GM21526 (cell line): ENCODE results near the gene KAT14.
"Not testable (repeated sequence)": the region's sequence is repeated elsewhere in the genome, so short reads cannot be mapped to it uniquely, and the experiment has no call there.

Experiments
- ATAC-seq: cut with Tn5 transposase; IDR thresholded peaks from one replicate; pipeline ENCODE4 v1.9.1; 2021; ENCODE audit warnings: moderate library complexity; ENCODE audit not compliant: unreplicated experiment, low FRiP score

Gene KAT14

DNA sequence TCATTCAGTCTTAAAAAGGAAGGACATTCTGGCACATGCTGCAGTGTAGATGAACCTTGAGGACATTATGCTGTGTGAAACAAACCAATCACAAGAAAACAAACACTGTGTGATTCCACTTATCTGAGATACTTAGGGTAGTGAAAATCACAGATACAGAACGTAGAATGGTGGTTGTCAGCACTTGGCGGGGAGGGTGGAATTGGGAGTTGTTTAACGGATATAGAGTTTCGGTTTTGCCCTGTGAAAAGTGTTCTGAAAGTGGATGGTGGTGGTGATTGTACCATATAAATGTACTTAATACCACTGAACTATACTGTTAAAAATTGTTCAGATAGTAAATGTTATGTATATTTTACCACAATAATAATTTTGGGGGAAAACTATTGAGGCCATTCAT is 18.4 kb downstream of the KAT14 start:
- no peak for ATAC-seq

DNA sequence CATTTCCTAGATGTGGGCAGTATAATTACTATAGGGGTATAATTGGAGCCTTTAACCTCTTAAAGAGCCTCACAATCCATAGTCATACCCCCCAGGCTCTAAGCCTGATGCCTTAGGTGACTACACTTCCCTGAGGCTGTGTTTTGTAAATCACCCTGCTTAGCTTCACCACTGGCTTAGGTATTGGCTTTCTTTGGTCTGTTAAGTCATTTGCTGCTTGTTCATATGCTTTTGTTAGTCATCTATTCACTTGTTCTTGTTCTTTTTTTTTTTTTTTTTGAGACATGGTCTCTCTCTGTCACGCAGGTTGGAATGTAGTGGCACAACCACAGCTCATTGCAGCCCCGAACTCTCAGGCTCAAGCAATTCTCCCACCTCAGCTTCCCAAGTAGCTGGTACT is 26.7 kb downstream of the KAT14 start:
- ATAC-seq: no peak

DNA sequence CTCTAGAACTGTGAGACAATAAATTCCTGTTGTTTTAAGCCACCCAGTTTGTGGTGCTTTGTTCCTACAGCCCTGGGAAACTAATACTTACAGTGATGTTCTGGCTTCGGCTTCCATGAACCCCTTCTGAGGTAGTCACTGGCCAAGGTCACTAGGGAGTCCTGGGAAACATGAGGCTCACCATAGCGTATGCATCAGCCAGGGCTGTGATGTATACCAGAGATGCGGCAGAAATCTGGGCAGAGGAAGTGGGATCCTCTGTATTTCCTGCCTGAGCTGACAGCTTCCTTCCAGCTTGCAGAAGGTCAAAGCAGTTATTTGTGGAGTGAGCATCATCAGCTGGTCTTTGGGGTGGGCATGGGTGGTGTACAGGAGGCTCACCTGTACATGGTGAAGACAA is 27.9 kb downstream of the KAT14 start:
- ATAC-seq: no peak

DNA sequence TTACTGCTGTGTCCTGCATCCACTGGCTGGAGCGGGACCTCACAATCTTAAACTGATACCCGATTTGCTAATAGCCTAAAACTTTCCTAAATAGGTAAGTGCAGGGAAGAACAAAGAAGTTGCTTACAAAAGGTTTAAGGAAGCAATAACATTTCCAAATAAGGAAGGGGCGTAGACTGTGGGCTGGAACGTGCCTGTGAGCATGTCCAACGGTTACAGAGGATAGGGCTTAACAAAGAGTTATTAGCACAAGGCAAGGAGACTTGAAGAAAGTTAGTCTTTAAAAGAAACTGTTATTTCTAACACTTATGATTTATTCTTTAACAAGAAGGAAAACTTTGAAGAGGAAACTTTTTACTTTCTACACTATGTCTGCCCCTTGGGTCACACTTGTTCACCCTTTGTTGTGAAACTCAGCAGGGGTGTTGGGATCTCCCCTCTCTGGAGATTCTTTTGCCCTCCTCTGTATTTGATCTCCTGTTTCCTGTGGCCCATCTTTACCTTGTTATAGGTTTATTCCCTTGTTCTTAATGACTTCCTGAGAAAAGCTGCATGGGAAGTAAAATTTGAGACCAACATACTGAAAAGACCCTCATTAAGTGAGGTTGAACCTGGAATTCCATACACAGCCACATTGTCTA is 28.7 kb downstream of the KAT14 start:
- no peak for ATAC-seq

DNA sequence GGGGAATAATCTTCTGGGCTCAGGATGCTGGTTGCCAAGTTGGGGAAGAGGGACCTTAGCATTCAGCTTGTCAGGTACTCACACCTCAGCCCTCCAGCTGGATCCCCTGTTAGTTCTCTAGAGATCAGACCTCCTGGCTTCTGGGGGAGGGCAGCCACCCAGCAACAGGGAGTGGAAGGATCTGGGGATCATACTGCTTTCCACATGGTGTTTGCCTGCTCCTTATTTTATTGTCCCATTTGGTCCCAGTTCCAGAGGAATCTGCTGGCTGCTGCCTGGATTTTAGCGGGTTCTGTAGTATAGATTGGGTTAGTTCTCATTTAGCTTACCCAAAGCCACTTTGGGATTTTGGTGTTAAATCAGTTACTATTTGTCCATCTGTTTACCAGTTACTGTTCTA is 29.3 kb downstream of the KAT14 start:
- no peak for ATAC-seq

DNA sequence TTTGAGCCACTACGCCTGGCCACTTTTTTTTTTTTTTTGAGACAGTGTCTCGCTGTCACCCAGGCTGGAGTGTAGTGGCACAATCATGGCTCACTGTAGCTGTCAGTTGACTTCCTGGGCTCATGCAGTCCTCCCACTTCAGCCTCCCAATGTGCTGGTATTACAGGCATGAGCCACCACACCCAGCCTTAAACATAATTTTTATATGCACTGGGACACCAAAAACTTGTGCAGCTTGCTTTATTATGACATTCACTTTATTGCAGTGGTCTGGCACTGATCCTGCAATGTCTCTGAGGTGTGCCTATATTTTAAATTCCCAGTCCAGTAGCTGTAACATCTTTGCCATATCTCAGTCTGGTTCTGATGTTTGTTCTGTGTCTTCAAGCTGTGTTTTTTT is 34.7 kb downstream of the KAT14 start:
- ATAC-seq: no peak

DNA sequence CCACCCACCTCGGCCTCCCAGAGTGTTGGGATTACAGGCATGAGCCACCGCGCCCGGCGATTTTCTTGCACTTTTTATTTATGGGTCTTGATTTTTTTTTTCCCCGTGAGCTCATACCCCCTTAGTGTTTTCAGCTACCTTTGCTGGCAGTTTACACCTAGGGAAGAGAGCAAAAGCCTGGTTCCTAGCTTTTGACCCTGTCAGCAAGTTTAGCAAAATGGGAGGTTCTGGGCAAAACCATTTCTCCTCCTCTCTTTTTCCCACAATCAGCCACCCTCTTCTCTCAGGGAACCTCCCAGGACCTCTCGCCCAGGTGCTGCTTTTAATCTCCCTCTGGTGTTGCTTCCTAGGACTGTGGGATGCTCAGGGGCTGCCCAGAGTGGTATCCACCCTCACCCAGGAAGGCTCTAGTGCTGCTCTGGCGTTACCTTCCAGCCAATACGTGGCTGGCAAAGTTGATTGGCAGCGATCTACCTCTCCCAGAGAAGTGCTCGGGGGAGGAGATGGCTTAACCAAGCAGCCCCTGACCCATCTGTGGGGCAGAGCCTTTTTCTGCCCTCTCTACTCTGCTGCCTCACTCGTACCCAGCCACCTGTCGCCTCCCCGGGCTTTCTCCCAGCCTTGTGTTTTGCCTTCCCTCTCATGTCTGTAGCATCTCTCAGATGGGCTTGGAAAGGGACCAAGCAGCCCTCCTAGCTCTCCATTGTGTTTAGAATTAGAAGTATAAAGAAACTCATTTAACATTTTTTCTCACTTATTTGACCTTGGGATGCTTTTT is 37.4 kb downstream of the KAT14 start:
- ATAC-seq: no peak

GRCh38 chr20:18176318-18176785 is 38.7 kb downstream of the KAT14 start:
- ATAC-seq: no peak

DNA sequence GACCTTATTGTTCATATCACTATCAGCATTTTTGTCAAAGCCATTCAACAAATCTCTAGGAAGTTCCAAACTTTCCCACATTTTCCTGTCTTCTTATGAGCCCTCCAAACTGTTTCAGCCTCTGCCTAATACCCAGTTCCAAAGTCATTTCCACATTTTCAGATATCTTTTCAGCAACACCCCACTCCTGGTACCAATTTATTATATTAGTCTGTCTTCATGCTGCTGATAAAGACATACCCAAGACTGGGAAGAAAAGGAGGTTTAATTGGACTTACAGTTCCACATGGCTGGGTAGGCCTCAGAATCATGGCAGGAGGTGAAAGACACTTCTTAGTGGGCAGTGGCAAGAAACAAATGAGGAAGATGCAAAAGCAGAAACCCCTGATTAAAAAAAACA is 42.7 kb downstream of the KAT14 start:
- ATAC-seq: not testable (repeated sequence)

- ATAC-seq: no peak
Measured at GRCh38 chr20:18180815-18181214, 43.2 kb downstream of the KAT14 start.

DNA sequence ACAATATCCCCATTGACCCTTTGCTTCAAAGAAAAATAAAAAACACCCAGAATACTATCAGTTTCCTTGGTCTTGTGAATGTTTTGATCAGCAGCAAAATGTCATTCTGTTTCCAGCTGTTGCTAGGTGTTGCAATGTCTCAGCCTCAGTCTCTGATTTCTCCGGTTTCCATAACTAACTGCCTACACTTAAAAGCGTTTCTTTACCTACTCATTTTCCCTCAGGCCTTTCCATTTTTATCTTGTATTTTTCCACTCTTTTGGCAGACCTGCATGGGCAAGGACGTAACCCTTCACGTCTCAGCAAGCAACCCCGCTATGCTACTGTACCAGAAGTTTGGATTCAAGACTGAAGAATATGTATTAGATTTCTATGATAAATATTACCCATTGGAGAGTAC is 49.4 kb downstream of the KAT14 start:
- ATAC-seq: no peak

- ATAC-seq: no peak
Measured at GRCh38 chr20:18188434-18188833, 50.8 kb downstream of the KAT14 start.

DNA sequence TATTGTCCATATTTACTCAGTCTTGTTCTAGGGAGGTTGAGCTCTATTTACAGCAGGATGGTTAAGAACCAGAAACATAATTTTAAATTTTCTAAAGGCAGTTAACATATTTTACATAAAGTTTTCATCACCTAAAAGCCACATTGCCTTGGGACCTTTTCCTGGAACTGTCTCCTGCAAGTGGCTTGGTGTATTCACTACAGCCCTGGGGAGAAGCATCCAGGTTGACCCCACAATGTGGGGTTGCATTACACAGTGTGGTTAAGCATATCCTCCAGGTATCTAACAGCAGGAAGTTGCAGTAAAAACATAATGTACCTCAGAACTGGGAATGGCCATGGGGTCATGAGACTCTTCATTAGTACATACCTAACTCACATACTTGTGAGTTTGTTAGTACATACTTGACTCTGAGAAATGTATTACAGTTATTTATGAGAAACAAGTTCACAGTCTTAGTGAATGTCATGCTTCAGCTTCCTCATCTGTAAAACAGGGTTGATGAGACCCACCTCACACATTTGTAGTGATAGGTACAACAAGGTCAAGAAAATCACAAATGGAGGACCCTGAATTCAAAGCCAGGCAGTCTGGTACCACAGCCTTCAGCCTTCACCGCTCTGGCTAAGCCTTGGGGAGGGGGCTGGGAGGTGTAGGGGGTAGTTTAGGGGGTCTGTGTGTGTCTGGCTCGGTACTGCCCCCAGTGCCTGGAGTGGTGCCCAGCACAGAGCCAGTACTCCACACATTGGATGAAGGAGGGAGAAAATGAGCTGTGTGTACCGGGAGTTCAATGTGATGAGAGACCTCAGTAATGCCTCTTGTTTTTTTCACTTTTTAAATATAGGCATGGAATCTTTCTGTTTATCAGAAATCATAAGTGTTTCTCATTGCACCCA is 52.9 kb downstream of the KAT14 start:
- ATAC-seq: no peak

DNA sequence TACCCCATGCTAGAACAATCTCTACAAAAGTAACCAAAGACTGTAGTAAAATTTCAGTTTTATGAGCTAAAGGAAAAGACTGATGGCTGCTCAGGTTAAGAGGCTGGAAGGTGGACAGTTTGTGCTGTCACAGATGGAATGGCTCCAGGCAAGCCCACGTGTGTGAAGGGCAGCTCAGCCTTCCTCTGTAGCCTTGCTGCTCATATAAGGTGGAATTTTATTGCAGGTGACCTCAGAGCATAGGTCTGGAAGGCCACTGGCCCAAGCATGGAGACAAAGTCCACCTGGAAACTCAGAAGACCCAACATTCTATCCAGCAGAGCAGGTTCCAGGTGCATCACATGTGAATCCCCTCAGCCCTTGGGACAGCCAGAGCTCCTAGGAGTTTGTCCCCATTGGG is 53.6 kb downstream of the KAT14 start:
- no peak for ATAC-seq

DNA sequence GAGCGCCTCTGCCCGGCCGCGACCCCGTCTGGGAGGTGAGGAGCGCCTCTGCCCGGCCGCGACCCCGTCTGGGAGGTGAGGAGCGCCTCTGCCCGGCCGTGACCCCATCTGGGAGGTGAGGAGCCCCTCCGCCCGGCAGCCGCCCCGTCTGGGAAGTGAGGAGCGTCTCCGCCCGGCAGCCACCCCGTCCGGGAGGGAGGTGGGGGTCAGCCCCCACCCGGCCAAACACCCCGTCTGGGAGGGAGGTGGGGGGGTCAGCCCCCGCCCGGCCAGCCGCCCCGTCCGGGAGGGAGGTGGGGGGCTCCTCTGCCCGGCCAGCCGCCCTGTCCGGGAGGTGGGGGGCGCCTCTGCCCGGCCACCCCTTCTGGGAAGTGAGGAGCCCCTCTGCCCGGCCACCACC is 56.8 kb downstream of the KAT14 start:
- not testable (repeated sequence) for ATAC-seq

- no peak for ATAC-seq
Measured at GRCh38 chr20:18195931-18196330, 58.3 kb downstream of the KAT14 start.

DNA sequence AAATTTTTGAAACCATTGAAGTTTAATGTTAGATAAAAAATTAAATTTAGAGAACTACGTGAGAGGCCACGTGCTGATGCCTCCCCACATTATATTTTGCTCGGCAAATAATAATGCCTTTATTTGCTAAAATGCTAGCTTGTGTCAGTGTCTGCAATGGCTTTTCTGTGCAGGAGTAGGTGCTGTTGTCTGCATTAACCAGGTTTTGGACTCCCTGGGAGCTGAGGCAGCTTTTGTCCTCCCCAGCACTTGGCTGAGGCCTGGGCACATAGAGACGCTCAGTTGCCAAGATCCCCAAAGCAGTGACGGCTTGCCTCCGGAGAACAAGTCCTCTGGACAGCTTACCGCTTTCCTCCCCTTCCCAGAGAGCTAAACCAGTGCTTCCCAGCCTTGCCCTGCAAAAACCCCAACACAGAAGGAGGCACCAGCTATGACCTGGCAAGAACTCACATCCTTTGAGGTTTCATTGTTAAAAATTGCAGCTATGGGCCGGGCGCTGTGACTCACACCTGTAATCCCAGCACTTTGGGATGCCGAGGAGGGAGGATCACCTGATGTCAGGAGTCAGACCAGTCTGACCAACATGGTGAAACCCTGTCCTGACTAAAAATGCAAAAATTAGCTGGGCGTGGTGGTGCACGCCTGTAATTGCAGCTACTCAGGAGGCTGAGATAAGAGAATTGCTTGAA is 59.9 kb downstream of the KAT14 start:
- no peak for ATAC-seq

GRCh38 chr20:18202966-18203365 is 65.3 kb downstream of the KAT14 start:
- ATAC-seq: no peak

- ATAC-seq: not testable (repeated sequence)
Measured at GRCh38 chr20:18203700-18204099, 66.0 kb downstream of the KAT14 start.

- ATAC-seq: no peak
Measured at GRCh38 chr20:18213002-18213401, 75.3 kb downstream of the KAT14 start.

DNA sequence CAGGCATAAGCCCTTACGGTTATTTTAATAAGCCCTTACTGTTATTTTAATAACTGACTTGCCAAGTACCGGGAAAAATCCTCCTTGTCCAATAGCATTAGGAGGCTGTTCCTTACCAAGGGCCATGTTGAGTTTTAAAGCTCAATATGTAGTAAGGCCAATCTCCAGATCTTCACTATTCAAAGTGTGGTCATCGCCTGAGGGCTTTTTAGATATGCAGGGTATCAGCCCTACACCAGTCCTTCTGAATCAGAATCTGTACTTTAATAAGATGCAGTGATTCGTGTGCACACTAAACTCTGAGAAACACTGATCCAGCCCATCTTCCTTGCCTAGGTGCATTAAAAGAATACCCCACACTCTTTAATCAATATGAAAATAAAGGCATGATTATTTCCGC is 77.9 kb downstream of the KAT14 start:
- no peak for ATAC-seq
